ENCODE measurements around the gene PACRG.

DNA sequence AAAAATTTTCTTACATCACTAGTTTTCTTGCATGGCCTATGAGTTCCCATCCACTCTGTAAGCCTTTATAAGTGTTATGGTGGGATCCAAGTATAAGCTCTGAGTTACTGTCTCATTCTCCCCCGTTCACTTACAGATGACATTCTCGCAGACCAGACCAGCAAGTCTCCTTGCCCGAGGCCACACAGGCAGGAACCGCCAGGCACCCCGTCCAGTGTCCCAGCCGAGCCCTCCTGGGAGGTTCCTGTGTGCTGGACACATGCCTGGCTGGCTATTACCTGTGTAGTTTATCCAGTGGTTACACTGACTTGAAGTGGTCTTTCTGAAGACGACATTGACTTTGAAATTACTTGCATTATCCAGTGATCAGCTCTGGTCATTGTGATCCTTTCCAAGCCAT lies 451.9 kb downstream of the PACRG start:
- TF ChIP-seq POLR2A (IDR thresholded peaks at IDR 0.05) = no peak
- TF ChIP-seq, protein P1, sequence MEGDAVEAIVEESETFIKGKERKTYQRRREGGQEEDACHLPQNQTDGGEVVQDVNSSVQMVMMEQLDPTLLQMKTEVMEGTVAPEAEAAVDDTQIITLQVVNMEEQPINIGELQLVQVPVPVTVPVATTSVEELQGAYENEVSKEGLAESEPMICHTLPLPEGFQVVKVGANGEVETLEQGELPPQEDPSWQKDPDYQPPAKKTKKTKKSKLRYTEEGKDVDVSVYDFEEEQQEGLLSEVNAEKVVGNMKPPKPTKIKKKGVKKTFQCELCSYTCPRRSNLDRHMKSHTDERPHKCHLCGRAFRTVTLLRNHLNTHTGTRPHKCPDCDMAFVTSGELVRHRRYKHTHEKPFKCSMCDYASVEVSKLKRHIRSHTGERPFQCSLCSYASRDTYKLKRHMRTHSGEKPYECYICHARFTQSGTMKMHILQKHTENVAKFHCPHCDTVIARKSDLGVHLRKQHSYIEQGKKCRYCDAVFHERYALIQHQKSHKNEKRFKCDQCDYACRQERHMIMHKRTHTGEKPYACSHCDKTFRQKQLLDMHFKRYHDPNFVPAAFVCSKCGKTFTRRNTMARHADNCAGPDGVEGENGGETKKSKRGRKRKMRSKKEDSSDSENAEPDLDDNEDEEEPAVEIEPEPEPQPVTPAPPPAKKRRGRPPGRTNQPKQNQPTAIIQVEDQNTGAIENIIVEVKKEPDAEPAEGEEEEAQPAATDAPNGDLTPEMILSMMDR (IDR thresholded peaks at IDR 0.05) = no peak
